ENCODE data around the gene POLL. TPM values are rescaled to one million over a fixed set of nuclear protein-coding genes. Genes with fewer than 3 reads are reported as not detected.

POLL gene
- total RNA-seq, 1 experiment from 2014 or later, result 51.3 TPM

DNA sequence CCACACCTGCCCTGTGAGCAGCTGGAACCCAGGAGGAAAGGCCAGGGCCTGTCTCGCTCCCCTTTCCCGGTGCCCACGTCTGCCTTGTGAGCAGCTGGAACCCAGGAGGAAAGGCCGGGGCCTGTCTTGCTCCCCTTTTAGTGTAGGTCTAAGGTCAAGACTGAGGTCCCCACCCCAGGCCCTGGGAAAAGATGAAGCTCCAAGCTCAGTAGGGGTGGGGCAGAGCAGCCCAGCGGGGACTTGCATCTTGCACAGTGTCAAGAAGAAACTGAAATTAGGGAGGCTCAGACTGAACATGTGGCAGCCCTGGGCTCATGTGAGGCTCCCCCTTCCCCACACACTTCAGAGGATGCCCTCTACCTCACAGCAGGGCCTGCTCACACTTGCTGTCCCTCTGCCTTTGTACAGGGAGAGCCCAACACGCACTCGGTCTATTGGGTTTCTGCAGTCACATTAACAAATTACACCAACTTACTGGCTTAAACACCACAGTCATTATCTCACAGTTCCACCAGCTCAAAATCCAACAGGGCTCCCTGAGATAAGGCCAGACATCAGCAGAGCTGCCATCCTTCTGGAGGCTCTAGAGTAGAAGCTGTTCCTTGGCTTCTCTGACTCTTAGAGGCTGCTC lies 12.4 kb downstream of the POLL start:
- H3K4me2 ChIP-seq (ENCODE audit: low read length), result no peak overlapping the region
- ChIA-PET CTCF (interaction anchor here (1.5 to 1.8 kb wide), 3 partner anchors 27 to 362 kb away, joined by 4 to 6 read pairs (median 5); no protein-coding TSS in a partner anchor), RAD21 (ENCODE audit: low non-redundant PET in 1 of 2, low total read pairs in 2 of 2, uncharacterized antibody in 2 of 2, unreplicated experiment in 2 of 2) (interaction anchor here in 1 of 2 experiments (0.6 to 1.7 kb wide), 2 partner anchors 10 to 205 kb away, joined by 3 read pairs; no protein-coding TSS in a partner anchor), POLR2A (interaction anchor here (0.6 to 0.9 kb wide), 4 partner anchors 363 to 541 kb away, joined by 3 to 4 read pairs (median 3); no protein-coding TSS in a partner anchor)
- no peak for TF ChIP-seq SRF (IDR thresholded peaks at IDR 0.05; ENCODE audit: low read depth)
- TF ChIP-seq POLR2A (IDR thresholded peaks at IDR 0.05; ENCODE audit: borderline replicate concordance, extremely low read depth, insufficient read depth, insufficient read length), result no peak
- no peak for TF ChIP-seq POLR2AphosphoS5 (IDR thresholded peaks at IDR 0.05; ENCODE audit: low read depth, low read length)
- TF ChIP-seq RAD21 (IDR thresholded peaks at IDR 0.05; ENCODE audit: low read depth), result no peak
- TF ChIP-seq EGR1 (IDR thresholded peaks at IDR 0.05; ENCODE audit: low read depth), result no peak
- TF ChIP-seq YY1 (IDR thresholded peaks at IDR 0.05; ENCODE audit: extremely low read depth, insufficient replicate concordance, low read depth, low read length), result no peak
- TF ChIP-seq SIN3A (IDR thresholded peaks at IDR 0.05; ENCODE audit: low read depth), result no peak
- TF ChIP-seq, protein P1, sequence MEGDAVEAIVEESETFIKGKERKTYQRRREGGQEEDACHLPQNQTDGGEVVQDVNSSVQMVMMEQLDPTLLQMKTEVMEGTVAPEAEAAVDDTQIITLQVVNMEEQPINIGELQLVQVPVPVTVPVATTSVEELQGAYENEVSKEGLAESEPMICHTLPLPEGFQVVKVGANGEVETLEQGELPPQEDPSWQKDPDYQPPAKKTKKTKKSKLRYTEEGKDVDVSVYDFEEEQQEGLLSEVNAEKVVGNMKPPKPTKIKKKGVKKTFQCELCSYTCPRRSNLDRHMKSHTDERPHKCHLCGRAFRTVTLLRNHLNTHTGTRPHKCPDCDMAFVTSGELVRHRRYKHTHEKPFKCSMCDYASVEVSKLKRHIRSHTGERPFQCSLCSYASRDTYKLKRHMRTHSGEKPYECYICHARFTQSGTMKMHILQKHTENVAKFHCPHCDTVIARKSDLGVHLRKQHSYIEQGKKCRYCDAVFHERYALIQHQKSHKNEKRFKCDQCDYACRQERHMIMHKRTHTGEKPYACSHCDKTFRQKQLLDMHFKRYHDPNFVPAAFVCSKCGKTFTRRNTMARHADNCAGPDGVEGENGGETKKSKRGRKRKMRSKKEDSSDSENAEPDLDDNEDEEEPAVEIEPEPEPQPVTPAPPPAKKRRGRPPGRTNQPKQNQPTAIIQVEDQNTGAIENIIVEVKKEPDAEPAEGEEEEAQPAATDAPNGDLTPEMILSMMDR (IDR thresholded peaks at IDR 0.05 in 2 of 3, conservative IDR thresholded peaks at IDR 0.05 in 1 of 3; ENCODE audit: borderline replicate concordance in 1 of 3, insufficient read depth in 1 of 3, low read depth in 2 of 3, low read length in 2 of 3), result no peak
- TF ChIP-seq, protein P2, sequence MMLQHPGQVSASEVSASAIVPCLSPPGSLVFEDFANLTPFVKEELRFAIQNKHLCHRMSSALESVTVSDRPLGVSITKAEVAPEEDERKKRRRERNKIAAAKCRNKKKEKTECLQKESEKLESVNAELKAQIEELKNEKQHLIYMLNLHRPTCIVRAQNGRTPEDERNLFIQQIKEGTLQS (IDR thresholded peaks at IDR 0.05), result no peak
- TF ChIP-seq ZFX (IDR thresholded peaks at IDR 0.05), result no peak
- TF ChIP-seq TCF7L2 (IDR thresholded peaks at IDR 0.05; ENCODE audit: borderline replicate concordance, extremely low read depth, insufficient read depth, insufficient read length), result no peak
- H4K20me1 ChIP-seq (ENCODE audit: insufficient read depth), result no peaks in the 10 kb centered on the region
- no peaks in the 10 kb centered on the region for H3K27me3 ChIP-seq (ENCODE audit: insufficient read depth, low read length)
- H3K27ac ChIP-seq (ENCODE audit: low read depth, low read length), result no peak overlapping the region
- DNase-seq (ENCODE audit: low read depth, low spot score), result no peak
- no peak for ATAC-seq
- no peak overlapping the region for H3K4me3 ChIP-seq (replicated peaks in 1 of 2; ENCODE audit: low read depth in 1 of 2, low read length in 2 of 2)
- peaks cover 3 to 11% of the 10 kb centered on the region in 2 experiments; a peak in 3 of 4 replicates for H3K4me1 ChIP-seq (ENCODE audit: control insufficient read depth in 1 of 2, insufficient read depth in 2 of 2, low read length in 2 of 2)
- BruUV-seq (replicated peaks), result no TSS peak
- H2AFZ ChIP-seq (ENCODE audit: low read depth, low read length, poor library complexity, severe bottlenecking), result no peak overlapping the region
- intact Hi-C loops (cut with micrococcal nuclease), result loop anchor here (10.0 kb wide), 1 partner anchor 511 kb away; the partner anchor contains the start of gene KAZALD1
- H3K9me3 ChIP-seq (ENCODE audit: control insufficient read depth in 1 of 2, insufficient read depth in 1 of 2, low read depth in 1 of 2, low read length in 2 of 2), result no peaks in the 10 kb centered on the region
- no peak overlapping the region for H3K9ac ChIP-seq (ENCODE audit: low read length)
- H3K36me3 ChIP-seq (ENCODE audit: control insufficient read depth in 1 of 2, insufficient read depth in 2 of 2, low read length in 2 of 2), result no peaks in the 10 kb centered on the region; a peak in 1 of 4 replicates
- H3K79me2 ChIP-seq (ENCODE audit: insufficient read depth, low read length), result no peaks in the 10 kb centered on the region
- no peaks in the 10 kb centered on the region for H3K9me2 ChIP-seq (ENCODE audit: insufficient read depth)
